ENCODE results near the gene MYL12B.

Gene MYL12B

GRCh38 chr18:3235846-3236245 lies 26.1 kb upstream of the MYL12B start:
- no peak for DNase-seq

DNA sequence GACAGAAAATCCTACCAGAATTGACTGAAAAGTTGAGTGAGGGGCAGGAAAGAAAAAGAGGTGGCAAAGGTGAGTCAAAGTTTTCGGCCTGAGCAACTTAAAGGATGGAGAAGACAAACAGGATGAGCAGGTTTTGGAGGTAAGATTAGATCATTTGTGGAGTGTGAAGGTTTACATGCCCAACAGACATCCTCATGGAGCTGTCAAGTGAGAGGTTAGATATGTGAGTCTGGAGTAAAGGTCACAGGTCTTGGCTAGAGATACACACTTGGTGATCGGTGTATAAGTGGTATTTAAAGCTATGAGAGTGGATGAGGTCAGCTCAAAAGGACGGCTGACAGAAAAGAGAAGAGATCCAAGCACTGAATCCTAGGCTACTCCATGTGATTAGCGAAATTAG lies 25.5 kb upstream of the MYL12B start:
- no peak for DNase-seq

GRCh38 chr18:3238742-3239141 lies 23.2 kb upstream of the MYL12B start:
- DNase-seq, result no peak

DNA sequence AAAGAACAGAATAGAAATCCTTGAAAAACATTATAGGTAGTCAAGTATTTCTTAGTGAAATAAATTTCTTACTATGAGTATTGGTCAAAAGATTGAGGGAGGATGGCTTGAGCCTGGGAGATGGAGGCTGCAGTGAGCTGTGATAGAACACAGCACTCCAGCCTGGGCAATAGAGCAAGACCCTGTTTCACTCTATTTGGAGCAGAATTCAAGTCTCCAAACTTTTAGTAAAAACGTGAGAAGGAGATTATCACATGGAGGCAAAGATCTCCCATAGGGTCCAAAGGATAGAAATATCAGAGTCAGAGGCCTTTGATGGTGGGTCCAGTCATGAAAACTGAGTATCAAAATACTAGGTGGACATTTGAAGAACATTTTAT lies 16.8 kb upstream of the MYL12B start:
- DNase-seq, result no peak

DNA sequence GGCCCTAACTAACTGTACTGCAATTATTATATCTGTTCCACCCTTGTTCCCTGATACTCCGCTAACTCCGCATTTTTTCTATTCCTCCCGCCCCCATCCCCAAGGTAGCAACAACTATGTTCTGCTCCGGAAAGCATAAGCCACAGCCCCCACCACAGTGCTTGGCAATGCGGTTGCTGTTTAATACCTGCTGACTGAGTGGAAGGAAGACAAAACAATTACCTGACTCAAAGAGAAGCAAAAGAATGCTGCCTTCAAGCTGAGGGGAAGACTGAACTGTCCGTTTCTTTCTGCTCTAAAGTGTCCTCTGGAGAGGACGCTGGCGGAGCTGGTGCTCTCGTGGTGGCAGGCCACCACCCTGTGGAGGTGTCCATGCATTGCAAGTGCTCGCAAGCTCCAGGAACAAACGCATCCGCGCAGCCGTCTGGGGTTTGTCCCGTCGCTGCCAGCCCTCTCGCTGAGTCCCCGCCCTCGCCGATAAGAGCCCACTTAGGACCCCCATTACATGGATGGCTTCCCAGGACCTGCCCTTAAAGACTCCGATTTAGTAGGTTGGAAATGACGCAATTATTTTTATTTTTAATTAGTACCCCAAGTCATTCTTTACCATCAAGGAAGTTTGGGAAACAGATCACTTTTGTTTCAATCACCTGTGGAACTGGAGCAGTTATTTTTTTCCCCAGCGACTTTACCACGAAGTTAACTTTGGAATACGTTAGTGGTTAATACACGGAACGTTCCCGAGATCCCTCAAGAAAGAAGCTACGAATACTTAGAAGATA lies 15.9 kb upstream of the MYL12B start:
- peak; percentile 7 to 88 (median 71) for DNase-seq

GRCh38 chr18:3246635-3247239 lies 15.2 kb upstream of the MYL12B start:
- peak in 27 of 51 donors; percentile 3 to 72 (median 22) for DNase-seq

DNA sequence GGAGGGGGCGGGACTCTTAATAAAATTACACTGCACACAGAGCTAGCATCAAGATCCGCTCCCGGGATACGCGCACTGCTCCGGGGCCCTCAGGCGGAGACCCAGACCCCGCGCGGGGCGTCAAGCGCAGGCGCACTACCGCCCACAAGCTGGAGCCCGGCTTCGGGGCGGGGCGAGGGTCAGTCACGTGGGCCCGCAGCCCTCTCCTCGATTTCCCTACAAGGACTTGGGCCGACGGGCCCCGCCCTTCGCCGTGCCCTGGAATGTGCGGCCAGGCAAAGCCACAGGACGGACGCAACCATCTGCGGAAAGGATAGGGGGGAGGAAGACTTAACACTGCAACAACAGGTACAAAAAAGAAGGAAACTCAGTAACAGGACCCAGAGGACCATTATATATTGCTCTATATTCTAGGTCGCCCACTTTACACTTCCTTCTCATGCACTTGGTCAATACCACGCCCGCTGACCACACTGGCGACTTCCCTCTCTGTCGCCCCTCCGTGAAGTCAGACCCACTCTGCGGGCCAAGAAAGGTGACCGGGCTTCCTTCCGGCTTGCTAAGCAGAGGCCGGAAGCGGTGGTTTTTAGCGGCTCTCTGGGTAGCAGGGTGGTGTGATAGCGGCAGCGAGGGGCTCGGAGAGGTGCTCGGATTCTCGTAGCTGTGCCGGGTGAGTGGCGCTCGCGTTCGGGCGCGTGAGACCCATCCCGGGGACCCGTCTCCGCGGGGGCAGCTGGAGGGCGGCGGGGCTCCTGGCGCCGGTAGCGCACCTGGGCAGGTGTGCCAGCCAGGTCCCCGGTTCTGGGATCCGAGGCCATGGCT lies 14.5 kb upstream of the MYL12B start, which contains the start of gene MYL12A:
TSS of gene MYL12A (plus strand) at position 562 of the 822 bp plus-strand sequence. CDS start 5,447 bp downstream, outside the sequence.
- DNase-seq, result peak; percentile 61 to 95 (median 90)

- peak in 10 of 51 donors; percentile 21 to 61 (median 44) for DNase-seq
Measured at GRCh38 chr18:3248062-3248657, 13.8 kb upstream of the MYL12B start.

GRCh38 chr18:3248658-3249359 lies 13.1 kb upstream of the MYL12B start:
- no peak for DNase-seq

- DNase-seq, result no peak
Measured at GRCh38 chr18:3250237-3251107, 11.5 kb upstream of the MYL12B start.

DNA sequence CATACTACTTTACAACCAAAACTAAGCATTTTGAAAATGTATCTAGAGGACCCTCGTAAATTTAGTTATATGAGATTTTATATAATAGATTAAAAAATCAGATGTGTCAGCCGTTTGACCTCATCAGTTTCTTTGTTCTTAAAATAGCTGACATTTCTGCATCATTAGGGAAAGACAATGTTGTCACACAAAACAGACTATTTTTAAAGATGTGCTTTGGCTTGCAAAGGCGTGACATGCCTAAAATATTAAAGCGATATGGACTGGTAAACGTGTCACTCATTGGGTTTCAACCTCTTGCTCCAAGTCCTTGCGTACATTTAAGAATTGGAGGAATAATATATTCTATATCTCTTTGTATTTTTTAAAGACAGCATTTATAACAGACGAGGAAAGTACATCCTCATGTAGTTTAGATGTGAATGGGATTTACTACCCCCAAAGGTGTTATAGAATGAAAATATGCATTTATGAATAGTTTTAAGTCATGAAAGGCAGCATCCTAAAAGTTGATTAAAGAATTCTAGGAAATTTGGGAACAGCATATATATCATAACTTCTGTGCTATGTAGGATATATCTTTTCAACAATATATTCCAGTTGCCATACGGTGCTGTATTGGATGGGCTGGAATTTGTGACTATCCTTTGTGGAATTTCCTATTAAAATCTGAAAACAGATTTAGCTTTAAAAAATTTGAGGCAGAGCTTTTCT lies 10.5 kb upstream of the MYL12B start:
- DNase-seq, result no peak

DNA sequence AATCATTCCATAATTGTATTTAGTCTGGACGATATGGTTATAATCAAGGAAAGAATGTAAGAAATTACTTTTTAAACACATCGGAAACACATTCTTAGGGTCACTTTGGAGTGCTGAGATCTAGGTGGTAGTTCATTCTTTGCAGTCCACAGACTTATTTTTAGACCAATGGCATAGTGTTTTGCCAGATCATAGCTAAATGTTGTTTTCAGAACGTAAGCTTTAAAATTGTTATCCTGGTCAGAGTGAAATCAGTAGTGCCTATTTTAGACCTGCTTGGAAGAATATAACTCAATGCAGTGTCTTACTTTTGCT lies 10.0 kb upstream of the MYL12B start:
- no peak for DNase-seq

DNA sequence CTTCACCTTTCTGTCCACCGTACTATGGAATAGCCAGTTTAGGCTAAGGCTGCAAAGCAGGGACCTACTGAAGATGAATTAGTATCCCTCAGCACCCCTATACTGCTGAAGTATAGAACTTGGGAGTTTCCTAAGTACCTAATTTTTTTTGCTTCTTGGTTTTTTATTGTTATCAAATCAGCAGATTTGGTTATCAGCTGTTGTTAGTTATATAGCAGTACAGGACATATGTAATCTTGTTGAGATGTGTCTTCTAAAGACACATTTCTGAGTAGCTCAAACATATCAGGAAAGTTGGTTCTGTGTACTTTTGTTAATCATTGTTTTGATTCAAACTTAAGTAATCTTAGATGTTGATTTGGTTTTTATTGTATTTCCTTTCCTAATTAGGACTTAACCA lies 9.1 kb upstream of the MYL12B start:
- DNase-seq, result no peak

GRCh38 chr18:3254725-3255124 lies 7.2 kb upstream of the MYL12B start:
- no peak for DNase-seq

DNA sequence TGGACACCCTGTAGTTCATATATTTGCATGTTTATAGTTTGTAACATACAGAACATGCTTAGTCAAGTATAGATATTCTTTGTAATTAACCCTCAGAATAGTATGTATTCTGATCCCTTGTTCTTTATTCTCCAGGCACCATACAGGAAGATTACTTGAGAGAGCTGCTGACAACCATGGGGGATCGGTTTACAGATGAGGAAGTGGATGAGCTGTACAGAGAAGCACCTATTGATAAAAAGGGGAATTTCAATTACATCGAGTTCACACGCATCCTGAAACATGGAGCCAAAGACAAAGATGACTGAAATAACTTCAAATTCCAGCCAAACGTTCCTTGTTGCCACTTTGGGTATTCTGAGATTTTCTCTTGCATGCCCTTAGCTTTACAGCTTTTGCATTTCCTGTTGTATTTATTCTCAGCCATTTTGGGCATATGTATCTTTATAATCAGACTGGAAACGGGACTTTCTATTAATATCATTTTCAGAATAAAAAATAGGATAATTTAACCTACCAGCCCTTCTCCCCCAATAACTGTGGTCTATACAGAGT lies 6.2 kb upstream of the MYL12B start:
- no peak for DNase-seq

- no peak for DNase-seq
Measured at GRCh38 chr18:3256693-3257626, 5.0 kb upstream of the MYL12B start.

DNA sequence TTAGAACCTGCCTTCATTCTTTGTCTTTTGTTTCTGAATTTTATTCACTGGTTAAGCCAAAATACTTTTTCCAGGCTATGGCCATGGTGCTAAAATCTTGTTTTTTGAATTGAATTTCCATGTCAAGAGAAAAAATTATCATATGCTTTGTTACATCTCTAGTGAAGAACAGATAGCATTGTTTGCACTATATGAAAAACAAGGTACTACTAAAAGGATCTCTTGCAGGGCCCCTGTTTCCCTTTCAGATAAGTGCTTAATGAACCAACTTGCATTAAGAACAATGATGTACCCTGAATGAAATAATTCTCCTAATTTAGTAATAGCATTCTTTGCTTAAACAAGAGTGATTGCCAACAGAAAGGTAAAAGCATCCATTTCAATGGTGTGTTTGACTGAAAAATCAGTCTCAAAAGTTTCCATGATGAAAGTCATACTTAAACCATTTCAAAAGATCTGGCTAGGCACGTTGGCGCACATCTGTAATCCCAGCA lies 4.3 kb upstream of the MYL12B start:
- no peak for DNase-seq

DNA sequence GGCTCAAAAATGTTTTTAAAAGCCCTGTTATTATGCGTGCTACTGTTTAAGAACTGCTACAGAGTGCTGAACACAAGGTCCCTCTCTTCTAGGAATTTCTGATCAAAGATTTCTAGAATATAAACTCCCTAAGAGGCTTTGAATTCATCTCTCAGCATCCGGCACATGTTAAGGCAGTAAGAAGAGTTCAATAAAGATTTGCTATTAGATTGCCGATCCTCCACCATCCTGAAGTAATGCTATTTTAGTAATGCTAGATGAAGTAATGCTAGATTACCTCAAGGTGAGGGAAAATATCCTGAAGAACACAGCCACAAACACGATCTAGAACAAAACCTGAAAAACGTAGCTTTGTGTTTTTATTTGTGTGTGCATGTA lies 949 bp upstream of the MYL12B start:
- DNase-seq, result no peak
